NK-92 treated with Interleukin-12 subunit alpha and Interleukin-12 subunit beta, amount 100 ng/mL, for 24 hours (cell line): ENCODE results near the gene ZFR2.
A peak's percentile ranks its signal among the peaks of the same experiment; 100 is the strongest.

Source experiments
- DNase-seq: peaks from one replicate; lab custom pipeline; 2025; lab: John Stamatoyannopoulos, UW

Gene ZFR2

GRCh38 chr19:3813473-3814392 is 55.1 kb downstream of the ZFR2 start:
- no peak for DNase-seq

GRCh38 chr19:3810708-3811355 is 58.0 kb downstream of the ZFR2 start:
- no peak for DNase-seq

GRCh38 chr19:3809881-3810707 is 58.7 kb downstream of the ZFR2 start:
- DNase-seq: no peak

GRCh38 chr19:3808420-3809143 is 60.3 kb downstream of the ZFR2 start:
- no peak for DNase-seq

GRCh38 chr19:3807574-3808354 is 61.1 kb downstream of the ZFR2 start:
- no peak for DNase-seq

GRCh38 chr19:3807131-3807480 is 61.7 kb downstream of the ZFR2 start:
- DNase-seq: no peak

GRCh38 chr19:3805859-3806258 is 63.0 kb downstream of the ZFR2 start:
- no peak for DNase-seq

GRCh38 chr19:3804429-3804828 is 64.4 kb downstream of the ZFR2 start:
- no peak for DNase-seq

GRCh38 chr19:3803986-3804385 is 64.9 kb downstream of the ZFR2 start:
- DNase-seq: no peak

DNA sequence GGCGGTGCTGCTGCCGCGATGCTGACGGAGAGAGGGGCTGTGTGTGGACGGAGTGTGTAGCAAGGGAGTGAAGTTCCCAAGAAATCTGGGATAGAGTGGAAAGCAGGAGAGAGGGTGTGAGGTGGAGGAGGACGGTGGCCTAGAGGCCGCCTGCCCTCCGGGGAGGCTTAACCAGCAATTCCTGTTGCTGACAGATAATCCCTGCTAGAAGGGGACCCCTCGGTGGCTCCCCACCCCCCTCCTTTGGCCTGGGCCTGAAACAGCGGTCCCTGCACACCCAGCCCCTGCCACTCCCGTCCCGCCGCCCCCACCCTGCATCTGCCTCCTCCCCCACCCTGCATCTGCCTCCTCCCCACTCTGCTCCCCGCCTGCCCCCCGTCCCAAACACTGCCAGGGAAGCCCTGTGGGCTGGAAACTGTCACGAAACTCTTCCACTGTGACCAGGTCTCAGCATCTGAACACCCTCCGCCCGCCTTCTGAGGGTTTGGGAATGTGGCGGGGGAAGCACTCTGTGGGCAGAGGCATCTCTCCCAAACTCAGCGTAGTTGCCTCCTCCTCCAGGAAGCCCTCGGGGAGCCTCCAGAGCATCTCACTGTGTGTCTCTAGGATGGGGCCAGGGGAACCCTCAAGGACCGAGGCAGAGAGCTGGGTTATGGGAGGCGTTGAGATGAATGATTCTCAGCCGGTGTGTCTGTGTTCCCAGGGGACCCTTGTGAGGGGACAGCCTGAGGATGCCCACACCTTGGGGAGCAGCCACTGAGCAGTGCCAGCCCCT is 65.5 kb downstream of the ZFR2 start:
- DNase-seq: no peak

- DNase-seq: no peak
These were observed 67.3 kb downstream of the ZFR2 start for GRCh38 chr19:3801412-3802096.

DNA sequence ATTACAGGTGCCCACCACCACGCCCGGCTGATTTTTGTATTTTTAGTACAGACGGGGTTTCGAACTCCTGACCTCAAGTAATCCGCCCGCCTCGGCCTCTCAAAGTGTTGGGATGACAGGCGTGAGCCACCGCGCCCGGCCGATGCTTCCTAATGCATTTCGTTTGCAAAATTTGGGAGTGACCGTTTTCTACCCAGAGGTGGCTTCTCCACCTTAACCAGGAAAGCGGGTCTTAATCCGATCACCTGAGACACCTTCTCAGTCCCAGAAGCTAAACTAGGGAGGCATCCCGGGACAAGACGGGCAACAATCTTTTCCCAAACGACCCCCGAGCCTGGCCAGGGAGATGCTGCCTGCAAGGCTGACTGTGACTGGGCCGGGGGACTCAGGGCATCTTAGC is 67.8 kb downstream of the ZFR2 start:
- no peak for DNase-seq

DNA sequence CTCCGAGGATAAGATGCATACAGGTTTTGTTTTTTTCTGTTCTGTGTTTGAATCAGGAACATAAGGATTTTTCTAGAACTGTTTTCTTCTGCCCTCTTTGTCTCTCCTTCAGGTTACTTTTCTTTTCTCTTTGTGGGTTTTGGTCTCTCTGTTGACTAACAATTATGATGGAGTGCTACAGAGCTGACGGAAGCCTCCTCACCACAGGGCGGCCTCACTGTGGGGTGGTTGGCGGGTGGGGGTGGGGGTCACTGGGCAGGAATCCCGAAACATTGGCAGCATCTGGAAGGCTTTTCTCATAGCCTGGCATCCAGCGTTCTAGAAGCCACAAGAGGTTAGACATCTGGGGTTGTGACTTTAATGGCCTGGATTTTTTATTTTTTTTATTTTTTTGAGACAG is 70.7 kb downstream of the ZFR2 start:
- peak; percentile 29 for DNase-seq

GRCh38 chr19:3796358-3796757 is 72.5 kb downstream of the ZFR2 start:
- no peak for DNase-seq

DNA sequence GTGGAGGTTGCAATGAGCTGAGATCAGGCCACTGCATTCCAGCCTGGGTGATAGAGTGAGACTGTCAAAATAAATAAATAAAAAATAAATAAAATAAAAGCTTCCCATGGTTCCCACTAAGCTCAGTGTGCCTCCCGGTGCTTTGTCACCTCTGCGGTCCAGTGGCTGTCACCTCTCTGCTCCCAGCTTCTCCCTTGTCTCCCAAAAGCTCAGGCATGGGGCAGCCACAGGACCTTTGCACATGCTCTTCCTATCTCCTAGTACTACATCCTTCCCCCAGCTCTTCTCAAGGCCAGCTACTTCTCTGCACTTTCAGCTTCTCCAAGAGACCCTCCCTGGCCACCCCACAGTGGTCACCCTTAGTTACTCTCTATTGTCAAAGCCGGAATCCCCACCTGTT is 75.0 kb downstream of the ZFR2 start:
- DNase-seq: no peak

GRCh38 chr19:3792114-3792513 is 76.7 kb downstream of the ZFR2 start:
- DNase-seq: no peak

DNA sequence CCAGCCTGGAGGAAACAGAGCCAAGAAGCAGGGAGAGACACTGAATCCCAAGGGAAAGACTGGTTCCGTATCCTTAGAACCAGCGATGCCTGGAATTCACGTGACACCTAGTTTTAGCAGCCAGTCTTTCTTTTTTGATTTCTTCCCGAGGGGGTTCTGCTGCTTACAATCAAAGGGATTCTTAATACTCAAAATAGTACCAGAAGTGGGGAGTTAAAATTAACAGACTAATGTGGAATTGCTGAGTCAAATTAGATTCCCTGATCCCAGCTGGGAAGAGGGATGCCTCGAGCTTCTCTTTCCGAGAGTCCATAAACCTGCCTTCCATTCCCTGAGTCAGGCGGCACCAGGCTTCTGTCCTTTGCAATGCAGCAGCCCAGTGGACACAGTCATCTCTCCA is 77.9 kb downstream of the ZFR2 start:
- DNase-seq: no peak

DNA sequence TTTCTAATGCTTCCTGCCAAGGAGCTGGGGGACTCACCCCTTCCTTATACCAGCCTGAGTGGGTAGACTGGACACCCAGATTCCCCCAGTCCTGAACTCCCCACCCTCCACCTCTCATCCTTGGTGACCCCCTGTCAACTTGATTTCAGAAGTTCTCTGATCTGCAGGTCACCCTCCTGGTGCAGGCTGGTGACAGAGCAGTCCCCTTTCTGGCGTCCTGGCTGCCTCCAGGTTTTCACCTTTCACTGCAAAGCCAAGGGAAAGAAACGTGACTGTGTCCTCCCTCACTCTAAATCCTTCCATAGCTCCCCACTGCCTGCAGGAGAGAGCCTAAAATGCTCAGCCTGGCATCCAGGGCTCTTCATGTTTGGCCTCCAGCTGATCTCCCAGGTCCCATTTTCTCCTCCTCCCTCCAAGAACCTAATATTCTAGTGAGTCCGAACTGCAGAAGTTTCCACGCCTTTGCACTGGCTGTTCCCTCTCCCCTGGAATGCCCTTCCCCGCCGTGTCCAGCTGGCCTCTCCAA is 78.6 kb downstream of the ZFR2 start:
- no peak for DNase-seq

GRCh38 chr19:3788996-3789778 is 79.7 kb downstream of the ZFR2 start:
- peak; percentile 69 for DNase-seq
